ENCODE data around the gene RHPN2.
"Not testable (repeated sequence)": the region's sequence is repeated elsewhere in the genome, so short reads cannot be mapped to it uniquely, and the experiment has no call there.

RHPN2 gene

DNA sequence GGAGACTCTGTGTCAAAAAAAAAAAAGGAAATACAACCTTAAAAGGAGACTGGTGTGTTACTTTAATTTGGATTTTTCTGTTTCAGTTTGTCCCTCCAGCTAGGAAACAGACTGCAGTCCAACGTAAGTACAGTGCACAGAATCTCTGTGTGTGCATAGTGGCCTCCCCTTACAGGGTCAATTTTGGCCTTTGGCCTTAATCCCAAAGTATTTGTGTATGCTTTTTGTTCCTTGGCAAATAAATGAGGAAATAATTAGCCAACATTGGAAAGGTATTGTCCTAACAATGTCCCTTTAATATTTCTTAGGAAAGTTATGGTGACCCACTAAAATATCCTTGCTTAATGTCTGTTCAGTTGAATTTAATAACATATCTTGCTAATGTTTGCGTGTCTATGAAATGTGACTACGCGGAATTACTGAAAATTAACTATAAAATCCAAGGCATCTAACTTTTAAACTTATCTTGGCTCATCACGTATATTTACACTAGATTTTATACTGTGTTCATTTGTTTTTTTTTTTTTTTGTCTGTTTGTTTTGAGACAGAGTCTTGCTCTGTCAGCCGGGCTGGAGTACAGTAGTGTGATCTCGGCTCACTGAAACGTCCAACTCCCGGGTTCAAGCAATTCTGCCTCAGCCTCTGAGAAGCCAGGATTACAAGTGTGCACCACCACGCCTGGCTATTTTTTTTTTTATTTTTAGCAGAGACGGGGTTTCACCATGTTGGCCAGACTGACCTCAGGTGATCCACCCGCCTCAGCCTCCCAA, 39.0 kb downstream of the RHPN2 start:
- not testable (repeated sequence) for DNase-seq

DNA sequence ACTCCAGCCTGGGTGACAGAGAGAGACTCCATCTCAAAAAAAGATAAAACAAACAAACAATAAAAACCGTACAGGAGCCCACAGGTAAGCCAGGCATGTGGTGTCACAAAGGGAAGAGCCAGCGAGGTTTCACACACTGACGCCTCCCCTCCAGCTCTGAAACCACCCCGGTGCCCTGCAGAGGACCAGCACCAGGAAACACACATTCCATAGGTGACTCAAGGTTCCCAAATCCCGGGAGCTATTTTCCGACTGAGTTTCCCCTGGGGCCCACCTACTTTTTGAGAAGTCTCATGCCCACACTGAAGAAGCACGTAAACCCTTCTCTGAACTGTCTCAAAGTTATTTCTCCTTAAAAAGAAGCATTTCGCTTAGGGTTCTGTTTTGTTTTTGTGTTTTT, 40.3 kb downstream of the RHPN2 start:
- no peak for DNase-seq

DNA sequence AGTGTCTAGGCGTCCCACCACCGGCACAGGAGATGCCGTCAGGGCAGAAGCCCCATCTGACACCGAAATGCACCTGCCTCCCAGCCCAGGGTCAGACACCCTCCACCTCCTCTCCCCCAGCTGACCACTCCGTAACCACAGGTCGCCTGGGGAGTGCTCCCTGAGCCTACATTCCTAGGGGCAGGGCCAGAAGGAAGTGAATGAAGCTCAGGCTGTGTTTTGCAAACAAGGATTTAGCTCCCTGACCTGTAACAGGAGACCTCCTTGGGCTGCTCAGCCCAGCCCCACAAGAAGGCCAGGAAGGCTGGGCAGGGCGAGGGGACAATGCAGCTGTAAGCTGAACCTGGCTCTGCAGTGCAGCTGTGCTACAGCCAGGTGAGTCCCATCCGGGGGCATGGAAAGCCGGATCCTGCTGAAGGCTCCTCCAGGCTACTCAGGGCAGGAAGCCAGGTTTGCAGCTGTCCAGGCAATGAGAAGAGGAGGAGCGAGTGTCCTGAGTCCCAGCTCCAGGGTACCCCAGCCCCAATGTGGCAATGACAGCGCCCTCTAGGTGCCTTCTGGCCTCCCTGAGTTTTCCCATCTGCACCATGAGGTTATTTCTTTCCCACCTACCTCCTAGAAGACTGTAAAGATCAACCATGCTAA, 42.1 kb downstream of the RHPN2 start:
- no peak for DNase-seq

DNA sequence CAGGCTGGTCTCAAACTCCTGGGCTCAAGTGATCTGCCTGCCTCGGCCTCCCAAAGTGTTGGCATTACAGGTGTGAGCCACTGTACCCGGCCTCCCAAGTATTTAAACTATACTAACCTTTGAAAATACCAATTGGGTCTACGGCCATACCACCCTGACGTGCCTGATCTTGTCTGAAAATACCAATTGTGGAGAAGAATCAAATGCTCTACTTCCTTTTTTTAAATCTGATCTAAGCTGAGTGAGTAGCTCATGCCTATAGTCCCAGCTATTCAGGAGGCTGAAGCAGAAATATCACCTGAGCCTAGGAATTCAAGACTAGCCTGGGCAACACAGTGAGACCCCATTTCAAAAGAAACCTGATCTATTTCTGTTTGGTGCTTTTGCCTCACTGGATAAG, 53.8 kb downstream of the RHPN2 start:
- DNase-seq = not testable (repeated sequence)

DNA sequence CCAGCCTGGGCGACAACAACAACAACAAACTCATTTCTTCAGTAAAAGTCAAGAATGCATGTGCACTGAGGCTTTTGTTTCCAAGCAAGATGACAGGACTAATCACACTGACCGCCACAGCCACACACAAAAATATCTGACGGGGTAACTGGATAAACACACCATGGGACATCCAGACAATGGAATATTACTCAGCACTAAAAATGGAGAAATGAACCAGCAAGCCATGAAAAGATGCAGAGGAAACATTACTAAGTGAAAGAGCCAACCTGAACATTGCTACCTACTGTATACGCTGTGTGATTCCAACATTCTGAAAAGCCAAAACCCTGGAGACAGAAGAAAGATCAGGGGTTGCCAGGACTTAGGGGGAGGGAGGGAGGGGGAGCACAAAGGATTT, 56.0 kb downstream of the RHPN2 start:
- DNase-seq = no peak

DNA sequence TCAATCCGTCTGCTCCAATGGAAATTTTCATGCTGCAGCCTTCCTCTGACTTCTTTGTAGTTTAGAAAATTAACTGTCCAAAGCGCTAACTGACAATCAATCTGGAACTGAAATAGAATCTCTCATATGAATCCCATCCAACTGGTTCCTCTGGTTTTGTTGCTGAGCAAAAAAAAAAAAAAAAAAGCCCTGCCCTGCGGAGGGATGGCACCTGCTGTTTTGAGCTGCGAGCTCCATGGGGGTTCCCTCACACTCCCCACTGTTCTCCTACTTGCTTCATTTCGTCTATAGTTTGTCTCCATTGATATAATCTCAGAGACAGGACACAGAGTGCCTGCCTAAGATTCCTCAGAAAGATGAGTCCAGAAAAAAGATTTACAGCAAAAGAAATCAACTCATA, 59.2 kb downstream of the RHPN2 start:
- DNase-seq = no peak

DNA sequence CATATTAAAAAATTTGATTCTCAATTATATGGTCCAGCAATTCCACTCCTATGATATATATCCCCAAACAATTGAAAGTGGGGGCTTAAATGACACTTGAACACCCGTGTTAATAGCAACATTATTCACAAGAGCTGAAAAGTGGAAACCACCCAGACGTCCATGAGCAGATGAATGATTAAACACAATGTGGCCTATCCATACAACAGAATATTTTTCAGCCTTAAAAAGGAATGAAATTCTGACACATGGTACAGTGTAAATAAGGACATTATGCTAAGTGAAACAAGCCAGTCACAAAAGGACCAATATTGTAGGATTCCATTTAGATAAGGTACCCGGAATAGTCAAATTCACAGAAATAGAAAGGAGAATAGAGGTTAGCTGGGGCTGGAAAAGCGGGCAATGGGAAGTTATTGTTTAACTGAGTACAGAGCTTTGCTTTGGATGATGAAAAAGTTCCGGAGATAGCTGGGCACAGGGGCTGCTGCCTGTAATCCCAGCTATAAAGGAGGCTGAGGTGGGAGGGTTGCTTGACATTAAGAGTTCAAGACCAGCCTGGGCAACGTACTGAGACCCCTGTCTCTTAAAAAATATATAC, 61.2 kb downstream of the RHPN2 start:
- not testable (repeated sequence) for DNase-seq

DNA sequence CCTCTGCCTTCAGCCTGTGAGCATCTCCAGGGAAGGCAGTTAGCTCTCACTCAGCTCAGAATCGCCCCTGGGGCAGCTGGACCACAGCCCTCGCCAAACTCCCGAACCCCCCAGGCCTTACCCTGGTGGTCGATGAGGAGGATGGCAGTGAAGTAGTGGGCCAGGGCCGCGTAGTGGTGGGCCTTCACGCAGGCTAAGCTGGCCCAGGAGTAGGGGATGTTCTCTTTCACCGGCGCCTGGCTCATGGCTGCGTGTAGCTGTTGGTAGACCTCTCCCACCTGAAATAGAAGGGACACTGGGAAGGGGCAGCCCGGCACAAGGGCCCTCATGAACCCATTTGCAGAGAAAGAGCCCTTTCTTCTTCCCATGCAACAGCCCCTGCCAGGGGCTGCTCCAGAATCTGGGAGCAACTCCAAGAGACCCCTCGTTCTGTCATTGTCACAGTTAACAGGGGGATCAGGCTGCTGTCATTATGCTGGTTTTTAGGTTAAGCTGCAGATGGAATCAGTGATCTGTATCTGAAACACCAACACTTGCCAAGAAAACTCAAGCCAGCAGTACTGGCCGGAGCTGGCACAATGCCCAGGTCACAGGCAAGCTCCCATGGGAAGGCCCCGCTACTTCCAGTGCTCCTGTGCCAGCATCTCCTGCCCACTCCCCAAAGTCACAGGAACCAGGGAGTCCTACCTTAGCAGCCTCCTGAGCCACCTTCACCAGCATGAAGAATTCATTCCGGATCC, 62.4 kb downstream of the RHPN2 start:
- DNase-seq = not testable (repeated sequence)

DNA sequence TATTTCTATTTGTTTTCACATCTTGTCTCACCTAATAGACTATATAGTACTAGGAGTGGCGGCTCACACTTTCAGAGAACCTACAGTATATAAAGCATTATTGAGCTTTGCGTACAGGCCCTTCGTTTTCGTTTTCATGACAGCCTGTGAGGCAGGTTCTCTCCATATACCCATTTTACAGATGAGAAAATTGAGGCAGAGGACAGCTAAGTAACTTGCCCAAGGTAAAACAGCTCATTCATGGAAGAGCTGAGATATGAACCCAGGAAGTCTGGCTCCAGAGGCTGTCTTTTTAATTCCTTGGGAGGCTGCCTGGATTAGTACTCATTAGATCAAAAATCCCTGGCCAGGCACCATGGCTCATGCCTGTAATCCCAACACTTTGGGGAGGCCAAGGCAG, 63.8 kb downstream of the RHPN2 start:
- DNase-seq = no peak

DNA sequence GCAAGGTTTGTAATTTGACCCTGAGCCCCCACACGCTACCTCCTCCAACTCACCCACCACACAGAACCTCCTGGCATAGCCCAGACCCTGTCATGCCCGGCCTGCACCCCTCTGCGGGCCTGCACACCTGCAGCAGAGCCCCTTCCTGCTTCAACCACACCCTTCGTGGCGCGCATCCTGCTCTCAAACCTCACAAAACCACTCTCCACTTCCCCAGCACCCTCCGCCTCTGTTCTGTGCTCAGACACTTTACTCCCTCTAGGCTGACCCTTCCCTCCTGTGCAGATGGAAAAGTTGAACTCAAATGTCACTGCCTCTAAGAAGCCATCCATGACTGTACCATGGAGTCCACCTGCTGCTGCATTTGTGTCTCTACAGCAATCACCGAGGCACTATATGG, 64.2 kb downstream of the RHPN2 start:
- no peak for DNase-seq

DNA sequence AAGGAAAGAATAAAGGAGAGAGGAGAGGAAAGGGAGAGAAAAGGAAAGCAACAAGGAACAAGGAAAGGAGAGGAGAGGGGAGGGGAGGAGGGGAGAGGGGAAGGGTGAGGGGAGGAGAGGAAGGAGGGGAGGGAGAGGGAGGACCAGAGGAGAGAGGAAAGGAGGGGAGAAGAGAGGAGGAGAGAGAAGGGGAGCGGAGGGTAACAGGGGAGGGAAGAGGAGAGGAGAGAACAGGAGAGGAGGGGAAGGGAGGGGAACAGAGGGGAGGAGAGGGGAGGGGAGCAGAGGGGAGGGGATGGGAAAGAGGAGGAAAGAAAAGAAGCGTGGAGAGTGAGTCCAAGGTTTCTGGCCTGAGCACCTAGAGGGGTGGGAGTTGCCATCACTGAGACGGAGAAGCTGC, 66.0 kb downstream of the RHPN2 start:
- no peak for DNase-seq

DNA sequence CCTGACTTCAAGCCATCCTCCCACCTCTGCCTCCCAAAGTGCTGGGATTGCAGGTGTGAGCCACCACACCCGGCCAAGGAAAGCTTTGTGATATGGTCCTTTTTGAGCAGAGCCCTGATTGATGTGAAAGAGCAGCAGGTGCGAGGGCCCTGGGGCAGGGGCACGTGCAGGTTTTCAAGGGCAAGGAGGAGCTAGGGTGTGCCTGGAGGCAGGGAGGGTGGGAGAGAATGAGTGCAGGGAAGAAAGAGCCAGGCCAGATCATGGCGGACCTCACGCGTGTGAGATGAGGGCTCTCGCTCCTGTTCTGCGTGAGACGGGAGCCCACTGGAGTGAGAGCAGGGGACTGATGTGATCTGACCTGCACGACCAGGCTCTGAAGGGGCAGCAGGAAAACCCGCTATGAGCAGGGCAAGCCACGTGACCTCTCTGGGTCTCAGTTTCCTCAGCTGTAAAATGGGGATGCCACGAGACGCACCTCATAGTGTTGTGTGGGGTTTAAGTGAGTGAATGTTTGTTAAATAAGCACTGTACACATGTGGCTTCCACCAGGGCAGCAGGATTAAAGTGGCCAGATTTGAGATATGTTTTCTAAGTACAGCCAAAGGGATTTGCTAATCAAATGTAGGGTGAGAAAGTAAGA, 66.9 kb downstream of the RHPN2 start:
- no peak for DNase-seq

DNA sequence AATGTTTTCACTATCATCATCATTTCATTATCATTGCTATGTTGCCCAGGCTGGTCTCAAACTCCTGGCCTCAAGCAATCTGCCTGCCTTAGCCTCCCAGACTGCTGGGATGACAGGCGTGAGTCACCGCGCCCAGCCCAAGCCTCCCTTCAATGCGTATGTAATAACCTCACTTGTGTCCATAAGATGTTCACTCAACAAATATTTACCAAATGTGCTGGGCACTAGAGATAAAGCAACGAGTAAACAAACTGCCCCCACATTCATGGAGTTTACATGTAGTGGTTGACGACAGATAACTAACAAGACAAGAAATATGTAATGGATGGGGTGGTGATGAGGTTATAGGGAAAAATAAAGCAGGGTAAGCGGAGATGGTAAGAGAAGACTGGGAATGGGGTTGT, 67.6 kb downstream of the RHPN2 start:
- not testable (repeated sequence) for DNase-seq

DNA sequence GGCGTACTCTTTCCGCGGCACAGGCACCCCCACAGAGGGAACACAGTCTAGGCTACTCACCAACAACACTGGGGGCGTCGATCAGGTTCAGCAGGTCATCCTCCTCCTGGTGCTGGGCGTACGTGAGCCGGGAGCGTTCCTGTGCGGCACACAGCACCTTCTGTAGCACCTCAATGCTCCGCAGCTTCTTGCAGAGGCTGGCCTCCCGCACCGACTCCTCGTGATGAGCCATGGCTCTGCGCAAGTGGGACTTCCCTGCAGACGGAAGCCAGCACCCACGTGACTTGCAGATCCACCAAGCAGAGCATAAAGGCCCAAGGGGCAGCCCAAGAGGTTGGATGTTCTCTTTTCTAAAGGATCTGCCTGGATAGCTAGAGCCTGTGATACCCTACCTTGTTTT, 68.7 kb downstream of the RHPN2 start:
- not testable (repeated sequence) for DNase-seq

DNA sequence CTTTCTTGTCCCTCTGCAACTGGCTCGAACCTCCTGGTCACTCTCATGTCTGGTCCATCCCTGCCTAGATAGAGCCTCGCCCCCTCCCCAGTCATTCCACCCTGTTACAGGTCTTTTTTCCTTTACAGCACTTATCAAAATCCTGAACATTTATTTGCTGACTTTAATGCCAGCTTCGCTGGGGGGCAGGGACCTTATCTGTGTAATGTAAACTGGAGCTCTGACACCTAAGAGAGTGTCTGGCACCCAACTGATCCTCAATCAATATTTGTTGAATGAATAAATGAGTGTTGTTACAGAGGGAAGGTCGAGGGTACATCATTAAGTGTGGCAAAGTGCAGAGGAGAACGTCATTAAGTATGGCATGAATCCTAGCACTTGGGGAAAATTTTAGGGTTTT, 76.0 kb downstream of the RHPN2 start:
- no peak for DNase-seq

DNA sequence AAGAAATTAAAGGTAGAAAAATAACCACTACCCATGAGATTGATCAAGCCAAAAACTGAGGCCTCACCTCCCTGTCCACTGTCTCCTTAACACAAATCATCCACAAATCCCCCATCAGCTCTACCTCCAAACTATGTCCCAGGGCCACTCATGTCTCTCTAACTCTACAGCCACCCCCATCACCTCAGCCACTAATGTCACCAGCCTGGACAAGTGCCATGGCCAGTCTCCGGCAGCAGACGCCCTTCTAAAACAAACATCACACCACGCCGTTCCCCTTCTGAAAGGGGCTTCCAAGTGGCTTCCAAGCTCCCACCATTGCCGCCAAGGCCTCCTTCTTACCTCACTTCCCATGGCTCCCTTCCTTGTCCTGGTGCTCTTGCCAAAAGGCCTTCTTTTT, 76.4 kb downstream of the RHPN2 start:
- not testable (repeated sequence) for DNase-seq

DNA sequence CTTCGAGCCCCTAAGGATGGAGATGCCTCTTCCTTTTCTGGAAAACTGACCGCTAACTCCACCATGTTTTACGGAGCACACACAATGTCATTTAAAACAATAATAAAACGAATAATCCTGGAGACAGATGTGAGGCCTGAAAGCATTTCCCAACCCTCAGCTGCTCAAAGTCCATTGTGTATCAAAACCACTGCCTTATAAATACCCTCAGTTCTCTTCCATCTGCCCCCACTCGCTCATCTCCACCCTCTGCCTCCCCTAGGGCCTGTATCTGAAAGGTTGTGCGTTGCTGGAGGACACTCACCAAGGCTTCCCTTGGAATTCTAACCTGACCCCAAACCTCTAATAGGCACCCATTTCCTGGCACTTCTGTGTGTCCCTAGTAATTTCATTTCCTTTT, 82.2 kb downstream of the RHPN2 start:
- not testable (repeated sequence) for DNase-seq

DNA sequence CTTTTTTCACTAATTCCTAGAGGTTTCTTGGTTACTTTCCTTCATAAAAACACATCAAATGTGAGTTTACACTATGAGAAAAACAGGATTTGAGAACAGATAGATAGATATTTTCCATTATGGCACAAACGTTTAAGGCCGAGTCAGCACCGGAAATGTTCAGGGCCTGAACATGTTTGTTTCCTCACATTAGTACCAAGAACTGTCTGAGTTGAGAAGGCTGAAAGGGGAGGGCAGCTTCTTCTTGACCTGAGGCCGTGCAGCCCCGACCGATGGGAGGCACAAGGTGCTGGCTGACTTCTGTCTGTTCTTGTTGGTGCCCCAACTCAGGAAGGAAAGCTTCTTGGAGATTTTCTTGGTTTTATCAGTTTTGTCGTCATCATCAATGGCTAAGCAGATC, 84.9 kb downstream of the RHPN2 start:
- DNase-seq = not testable (repeated sequence)

DNA sequence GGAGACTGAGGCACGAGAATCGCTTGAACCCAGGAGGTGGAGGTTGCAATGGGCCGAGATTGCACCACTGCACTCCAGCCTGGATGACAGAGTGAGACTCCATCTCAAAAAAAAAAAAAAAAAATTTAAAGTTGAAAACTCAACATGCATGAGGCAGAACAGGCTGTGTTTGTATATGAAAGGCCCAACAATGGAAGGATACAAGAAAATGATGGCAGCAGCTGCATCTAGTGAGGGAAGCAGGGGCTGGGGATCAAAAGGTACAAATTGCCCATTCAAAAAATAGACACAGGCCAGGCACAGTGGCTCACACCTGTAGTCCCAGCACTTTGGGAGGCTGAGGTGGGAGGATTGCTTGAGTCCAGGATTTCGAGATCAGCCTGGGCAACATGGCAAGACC, 86.9 kb downstream of the RHPN2 start:
- not testable (repeated sequence) for DNase-seq

DNA sequence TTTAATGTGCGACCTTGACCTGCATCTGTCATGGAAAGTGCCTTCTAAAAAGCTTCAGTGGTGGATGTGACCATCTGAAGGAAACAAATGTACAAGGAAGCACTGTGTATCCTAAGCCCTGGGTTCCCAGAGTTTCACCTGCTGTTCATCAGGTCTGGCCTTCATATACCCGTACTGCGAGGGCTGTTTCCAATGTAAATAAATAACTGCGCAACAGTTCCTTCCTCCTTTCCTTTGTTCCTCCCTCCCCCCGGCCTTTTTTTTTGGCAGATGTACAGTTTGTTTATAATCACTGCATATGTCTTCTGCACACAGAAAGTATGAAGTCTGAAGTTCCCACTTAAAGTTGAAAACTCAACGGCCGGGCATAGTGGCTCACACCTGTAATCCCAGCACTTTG, 87.4 kb downstream of the RHPN2 start:
- peak; percentile 12 for DNase-seq

DNA sequence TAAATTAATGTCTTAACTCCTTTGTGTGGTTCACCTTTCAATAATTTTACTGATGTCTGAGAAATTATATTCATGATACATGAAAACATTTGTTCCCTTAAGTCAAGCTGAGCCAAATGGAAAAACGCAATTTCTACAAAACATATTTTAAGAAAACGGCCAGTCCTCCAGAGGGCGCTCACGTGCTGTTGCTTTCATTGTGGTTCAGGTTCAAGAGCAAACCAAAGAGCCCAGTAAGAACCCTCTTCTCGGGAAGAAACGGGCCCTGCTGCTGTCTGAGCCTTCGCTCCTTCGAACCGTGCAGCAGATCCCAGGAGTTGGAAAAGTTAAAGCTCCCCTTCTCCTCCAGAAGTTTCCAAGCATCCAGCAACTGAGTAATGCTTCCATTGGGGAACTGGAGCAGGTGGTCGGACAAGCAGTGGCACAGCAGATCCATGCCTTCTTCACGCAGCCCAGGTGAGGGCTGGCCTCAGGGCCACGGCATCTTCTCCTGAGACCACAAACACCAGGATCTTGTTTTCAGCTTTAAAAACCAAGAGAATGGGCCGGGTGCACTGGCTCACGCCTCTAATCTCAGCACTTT, 88.4 kb downstream of the RHPN2 start:
- DNase-seq = peak; percentile 88

DNA sequence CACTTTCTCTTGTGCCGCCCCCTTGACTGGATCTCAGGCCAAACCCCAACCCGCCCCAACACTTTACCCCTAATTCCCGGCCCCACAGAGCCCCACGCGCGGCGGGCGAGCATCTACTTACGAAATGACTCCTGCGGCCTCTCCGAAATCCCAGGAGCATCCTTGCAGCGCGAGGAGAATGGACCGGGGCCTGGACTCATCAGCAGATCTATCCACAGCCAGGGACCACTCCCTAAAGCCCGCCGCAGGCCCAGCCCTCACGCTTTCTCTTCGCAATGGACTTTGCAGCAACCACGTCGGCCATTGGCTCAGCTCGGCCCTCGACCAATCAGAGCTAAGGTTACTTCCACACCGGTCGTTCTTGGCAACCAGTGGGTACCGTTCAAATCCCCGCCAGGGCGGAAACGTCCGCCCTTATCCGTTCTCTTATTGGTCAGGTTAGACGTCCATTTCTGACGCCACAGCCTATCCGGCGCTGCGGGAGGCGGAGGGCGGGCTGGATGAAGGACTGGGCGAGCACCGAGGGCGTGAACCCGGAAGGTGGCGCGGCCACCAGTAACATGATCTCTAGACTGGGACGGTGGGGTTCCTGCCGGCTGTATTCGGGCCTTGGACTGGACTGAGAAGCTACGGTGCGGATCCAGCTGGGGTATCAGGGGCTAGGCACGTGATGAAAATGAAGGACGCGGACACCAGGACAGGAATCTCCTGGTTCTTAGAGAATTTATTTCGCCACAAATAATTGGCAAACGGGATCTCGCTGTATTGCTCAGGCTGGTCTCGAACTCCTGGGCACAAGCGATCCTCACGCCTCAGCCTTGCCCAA, 92.8 kb downstream of the RHPN2 start, which contains the start of the genes CEP89 and FAAP24:
TSS of gene CEP89 (minus strand) at position 244 of the 826 bp plus-strand sequence. CDS start at position 160, 84 bp downstream.
TSS of gene FAAP24 (plus strand) at position 528 of the 826 bp plus-strand sequence. CDS start 955 bp downstream, outside the sequence.
- peak; percentile 99 for DNase-seq
